ENCODE data around the gene MAPK8IP1. TPM values are rescaled to one million over a fixed set of nuclear protein-coding genes. Genes with fewer than 3 reads are reported as not detected.

The MAPK8IP1 gene
- total and polyA plus RNA-seq, 2 experiments from 2014 or later = 5.9 to 39.4 TPM

DNA sequence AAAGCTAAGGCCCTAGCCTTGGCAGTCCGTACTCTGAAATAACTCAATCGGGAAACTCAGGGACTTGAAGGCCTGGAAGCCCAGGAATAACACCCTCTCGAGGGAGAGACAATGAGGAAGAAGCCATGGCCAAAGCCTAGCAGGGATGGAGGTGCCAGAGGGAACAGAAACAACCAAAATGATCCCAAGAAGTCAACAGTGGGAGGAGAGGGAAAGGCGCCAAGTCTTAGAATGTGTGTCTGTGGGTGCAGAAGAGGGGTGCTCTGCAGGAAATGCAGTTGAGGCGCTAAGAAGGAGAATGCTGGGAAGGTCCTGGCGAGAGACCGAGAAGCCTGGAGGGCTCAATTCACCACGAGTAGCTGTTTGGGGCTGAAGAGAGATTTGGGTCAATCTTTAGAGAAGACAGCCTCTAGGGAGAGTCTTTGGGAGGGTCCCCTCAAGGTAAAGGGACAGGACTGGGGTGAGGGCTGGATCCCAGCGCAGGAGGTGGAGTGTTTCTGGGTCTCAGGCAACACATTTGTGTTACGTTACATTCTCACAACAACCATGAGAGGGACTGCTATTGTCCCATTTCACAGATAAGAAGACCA, 760 bp upstream of the MAPK8IP1 start (continued):
- TF ChIP-seq, protein P1, sequence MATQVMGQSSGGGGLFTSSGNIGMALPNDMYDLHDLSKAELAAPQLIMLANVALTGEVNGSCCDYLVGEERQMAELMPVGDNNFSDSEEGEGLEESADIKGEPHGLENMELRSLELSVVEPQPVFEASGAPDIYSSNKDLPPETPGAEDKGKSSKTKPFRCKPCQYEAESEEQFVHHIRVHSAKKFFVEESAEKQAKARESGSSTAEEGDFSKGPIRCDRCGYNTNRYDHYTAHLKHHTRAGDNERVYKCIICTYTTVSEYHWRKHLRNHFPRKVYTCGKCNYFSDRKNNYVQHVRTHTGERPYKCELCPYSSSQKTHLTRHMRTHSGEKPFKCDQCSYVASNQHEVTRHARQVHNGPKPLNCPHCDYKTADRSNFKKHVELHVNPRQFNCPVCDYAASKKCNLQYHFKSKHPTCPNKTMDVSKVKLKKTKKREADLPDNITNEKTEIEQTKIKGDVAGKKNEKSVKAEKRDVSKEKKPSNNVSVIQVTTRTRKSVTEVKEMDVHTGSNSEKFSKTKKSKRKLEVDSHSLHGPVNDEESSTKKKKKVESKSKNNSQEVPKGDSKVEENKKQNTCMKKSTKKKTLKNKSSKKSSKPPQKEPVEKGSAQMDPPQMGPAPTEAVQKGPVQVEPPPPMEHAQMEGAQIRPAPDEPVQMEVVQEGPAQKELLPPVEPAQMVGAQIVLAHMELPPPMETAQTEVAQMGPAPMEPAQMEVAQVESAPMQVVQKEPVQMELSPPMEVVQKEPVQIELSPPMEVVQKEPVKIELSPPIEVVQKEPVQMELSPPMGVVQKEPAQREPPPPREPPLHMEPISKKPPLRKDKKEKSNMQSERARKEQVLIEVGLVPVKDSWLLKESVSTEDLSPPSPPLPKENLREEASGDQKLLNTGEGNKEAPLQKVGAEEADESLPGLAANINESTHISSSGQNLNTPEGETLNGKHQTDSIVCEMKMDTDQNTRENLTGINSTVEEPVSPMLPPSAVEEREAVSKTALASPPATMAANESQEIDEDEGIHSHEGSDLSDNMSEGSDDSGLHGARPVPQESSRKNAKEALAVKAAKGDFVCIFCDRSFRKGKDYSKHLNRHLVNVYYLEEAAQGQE (IDR thresholded peaks at IDR 0.05; ENCODE audit: unreplicated experiment) = no peak
- TF ChIP-seq, protein P2, sequence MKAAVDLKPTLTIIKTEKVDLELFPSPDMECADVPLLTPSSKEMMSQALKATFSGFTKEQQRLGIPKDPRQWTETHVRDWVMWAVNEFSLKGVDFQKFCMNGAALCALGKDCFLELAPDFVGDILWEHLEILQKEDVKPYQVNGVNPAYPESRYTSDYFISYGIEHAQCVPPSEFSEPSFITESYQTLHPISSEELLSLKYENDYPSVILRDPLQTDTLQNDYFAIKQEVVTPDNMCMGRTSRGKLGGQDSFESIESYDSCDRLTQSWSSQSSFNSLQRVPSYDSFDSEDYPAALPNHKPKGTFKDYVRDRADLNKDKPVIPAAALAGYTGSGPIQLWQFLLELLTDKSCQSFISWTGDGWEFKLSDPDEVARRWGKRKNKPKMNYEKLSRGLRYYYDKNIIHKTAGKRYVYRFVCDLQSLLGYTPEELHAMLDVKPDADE (IDR thresholded peaks at IDR 0.05) = no peak
- TF ChIP-seq ZNF114 (CRISPR knock-in tag; IDR thresholded peaks at IDR 0.05) (no peak), CREB1 (CRISPR knock-in tag; IDR thresholded peaks at IDR 0.05; ENCODE audit: low read depth) (no peak)
- TF ChIP-seq, protein P3, sequence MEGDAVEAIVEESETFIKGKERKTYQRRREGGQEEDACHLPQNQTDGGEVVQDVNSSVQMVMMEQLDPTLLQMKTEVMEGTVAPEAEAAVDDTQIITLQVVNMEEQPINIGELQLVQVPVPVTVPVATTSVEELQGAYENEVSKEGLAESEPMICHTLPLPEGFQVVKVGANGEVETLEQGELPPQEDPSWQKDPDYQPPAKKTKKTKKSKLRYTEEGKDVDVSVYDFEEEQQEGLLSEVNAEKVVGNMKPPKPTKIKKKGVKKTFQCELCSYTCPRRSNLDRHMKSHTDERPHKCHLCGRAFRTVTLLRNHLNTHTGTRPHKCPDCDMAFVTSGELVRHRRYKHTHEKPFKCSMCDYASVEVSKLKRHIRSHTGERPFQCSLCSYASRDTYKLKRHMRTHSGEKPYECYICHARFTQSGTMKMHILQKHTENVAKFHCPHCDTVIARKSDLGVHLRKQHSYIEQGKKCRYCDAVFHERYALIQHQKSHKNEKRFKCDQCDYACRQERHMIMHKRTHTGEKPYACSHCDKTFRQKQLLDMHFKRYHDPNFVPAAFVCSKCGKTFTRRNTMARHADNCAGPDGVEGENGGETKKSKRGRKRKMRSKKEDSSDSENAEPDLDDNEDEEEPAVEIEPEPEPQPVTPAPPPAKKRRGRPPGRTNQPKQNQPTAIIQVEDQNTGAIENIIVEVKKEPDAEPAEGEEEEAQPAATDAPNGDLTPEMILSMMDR (conservative IDR thresholded peaks at IDR 0.05; ENCODE audit: low read depth in 2 of 2) = no peak

DNA sequence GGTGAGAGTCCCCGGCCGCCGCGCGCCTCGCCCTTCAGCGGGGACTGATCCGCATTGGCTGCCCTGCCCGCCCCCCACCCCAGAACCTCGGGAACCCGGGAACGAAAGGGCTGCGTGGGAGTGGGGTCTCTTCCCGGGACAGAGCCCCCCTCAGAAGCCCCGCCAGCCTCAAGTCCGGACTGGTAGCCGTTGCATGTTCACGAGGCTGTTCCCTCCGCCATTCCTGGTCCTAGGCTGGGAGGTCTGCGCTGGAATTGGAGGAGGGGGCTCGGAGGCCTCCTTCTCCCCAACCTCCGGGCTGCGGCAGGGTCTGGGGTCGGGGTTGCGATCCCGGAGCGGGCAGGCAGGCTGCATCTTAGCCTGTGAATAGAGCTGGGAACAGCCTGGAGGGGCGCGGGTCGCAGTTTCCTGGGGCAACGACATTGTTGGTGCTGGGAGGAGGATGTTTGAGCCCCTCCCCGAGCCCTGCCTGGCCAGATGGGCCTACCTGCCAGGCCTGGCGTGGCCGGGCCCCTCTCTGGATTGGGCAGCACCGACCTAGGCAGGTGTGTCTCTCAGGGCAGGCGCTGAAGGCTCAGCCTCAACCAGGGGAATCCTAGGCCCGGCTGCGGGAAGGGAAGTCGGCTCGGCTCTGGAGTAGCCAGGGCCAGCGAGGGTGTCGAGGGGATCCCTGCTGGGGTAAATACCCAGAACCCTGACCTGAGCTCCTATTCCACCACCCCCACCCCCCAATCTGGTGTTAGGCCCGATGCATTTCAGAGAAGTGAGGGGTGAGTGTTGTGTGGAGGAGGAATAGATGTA, 670 bp downstream of the MAPK8IP1 start:
- peaks cover 10% of the 10 kb centered on the region for H4K20me1 ChIP-seq (replicated peaks; ENCODE audit: insufficient read depth)
- Mint-ChIP-seq H3K4me1 (peaks cover 10% of the 10 kb centered on the region), H3K27me3 (ENCODE audit: insufficient read depth, low read depth, poor library complexity) (peaks cover 2% of the 10 kb centered on the region), H3K9me3 (no peaks in the 10 kb centered on the region), H3K4me3 (peak overlapping the region; percentile 79), H3K27ac (no peak overlapping the region), H3K36me3 (ENCODE audit: low read depth) (no peaks in the 10 kb centered on the region; the same call in 2 of the 3 replicates)
- no peak overlapping the region for H3K27ac ChIP-seq (ENCODE audit: low read depth)
- peaks cover 9% of the 10 kb centered on the region; the same call in 1 of the 2 replicates for H3K79me2 ChIP-seq (replicated peaks; ENCODE audit: insufficient read depth)
- peak overlapping the region; percentile 94 for H2AFZ ChIP-seq
- peak overlapping the region; percentile 89 for H3K4me3 ChIP-seq
- H3K9me2 ChIP-seq (ENCODE audit: insufficient read depth) = no peaks in the 10 kb centered on the region
- ATAC-seq (peak; percentile 76), DNase-seq (ENCODE audit: low spot score) (peak; percentile 77)
- H3K4me1 ChIP-seq (ENCODE audit: insufficient read depth) = peaks cover 9% of the 10 kb centered on the region; the same call in 1 of the 2 replicates
- no peaks in the 10 kb centered on the region for H3F3A ChIP-seq (replicated peaks; ENCODE audit: low read depth)
- no peaks in the 10 kb centered on the region for H3K36me3 ChIP-seq (ENCODE audit: insufficient read depth)
- TF ChIP-seq POLR2AphosphoS5 (IDR thresholded peaks at IDR 0.05; ENCODE audit: low read depth) = 0 out of 2 replicates have a peak, but pooled peaks have one; percentile 7
- TF ChIP-seq, protein P3 (conservative IDR thresholded peaks at IDR 0.05; ENCODE audit: low read depth in 2 of 2) = no peak
- H3K4me2 ChIP-seq = peak overlapping the region; percentile 97
- H3K27me3 ChIP-seq (ENCODE audit: insufficient read depth) = no peaks in the 10 kb centered on the region
